Fibroblast of lung (primary cell): ENCODE results near the gene TBX20. TPM values are rescaled to one million over a fixed set of nuclear protein-coding genes. Genes with fewer than 3 reads are reported as not detected.
"Not testable (repeated sequence)": the region's sequence is repeated elsewhere in the genome, so short reads cannot be mapped to it uniquely, and the experiment has no call there.

Experiments
- DNase-seq, 2 donors: peaks; one replicate each; pipeline versions ENCODE4 v3.0.0 to v3.0.0-alpha.2; 2010; ENCODE audit warnings: low read depth in 2 of 2
- H2AFZ ChIP-seq: 2 replicates; pipeline ENCODE4 v1.5.1; 2012; ENCODE audit warnings: low read length, control low read depth, inconsistent platforms
- H3K27ac ChIP-seq: 2 replicates; pipeline ENCODE4 v1.5.1; 2011; ENCODE audit warnings: low read length, control low read depth; ENCODE audit not compliant: insufficient read depth
- H3K27me3 ChIP-seq: 2 replicates; pipeline ENCODE4 v1.5.1; 2011; ENCODE audit warnings: mild to moderate bottlenecking, low read length; ENCODE audit not compliant: control insufficient read depth, insufficient read depth
- H3K36me3 ChIP-seq: 2 replicates; pipeline ENCODE4 v1.5.1; 2011; ENCODE audit warnings: low read length; ENCODE audit not compliant: control insufficient read depth, insufficient read depth
- H3K4me1 ChIP-seq: 2 replicates; pipeline ENCODE4 v1.5.1; 2011; ENCODE audit warnings: low read length; ENCODE audit not compliant: control insufficient read depth, insufficient read depth; ENCODE audit errors: extremely low read depth
- H3K4me2 ChIP-seq: 2 replicates; pipeline ENCODE4 v1.5.1; 2011; ENCODE audit warnings: low read length, control low read depth; ENCODE audit not compliant: insufficient read depth; ENCODE audit errors: extremely low read depth
- H3K4me3 ChIP-seq, 4 experiments: fragments of 200-600 bp in 1 of 4; sonication (generic) in 1 of 4; replicated peaks in 1 of 4; 2 replicates each; pipeline ENCODE4 v1.5.1; 2011 to 2016; ENCODE audit warnings: low read length in 4 of 4, low read depth in 3 of 4, mild to moderate bottlenecking in 3 of 4, control low read depth in 2 of 4, inconsistent platforms in 1 of 4, mixed read lengths in 1 of 4; ENCODE audit not compliant: insufficient read depth in 1 of 4; ENCODE audit errors: control extremely low read depth in 1 of 4
- H3K79me2 ChIP-seq: 2 replicates; pipeline ENCODE4 v1.5.1; 2012; ENCODE audit warnings: mild to moderate bottlenecking, low read length, inconsistent platforms; ENCODE audit not compliant: control insufficient read depth, insufficient read depth
- H3K9ac ChIP-seq: 2 replicates; pipeline ENCODE4 v1.5.1; 2011; ENCODE audit warnings: mild to moderate bottlenecking, low read length, control low read depth; ENCODE audit not compliant: insufficient read depth
- H3K9me3 ChIP-seq: 2 replicates; pipeline ENCODE4 v1.5.1; 2012; ENCODE audit warnings: low read depth, low read length; ENCODE audit not compliant: control insufficient read depth, insufficient read depth
- H4K20me1 ChIP-seq: 2 replicates; pipeline ENCODE4 v1.5.1; 2011; ENCODE audit warnings: low read length; ENCODE audit not compliant: control insufficient read depth, insufficient read depth; ENCODE audit errors: extremely low read depth
- EZH2 ChIP-seq: IDR thresholded peaks from 2 replicates; pipeline ENCODE4 v1.5.1; 2012; ENCODE audit warnings: low read length, control low read depth, mild to moderate bottlenecking; ENCODE audit errors: missing control alignments
- polyA plus RNA-seq, 2 donors: library from polyadenylated mRNA; depleted of rRNA in 1 of 2; stranded (reverse) in 1 of 2; unstranded in 1 of 2; fragments of >200 nt; gene quantifications; 2 replicates each; pipeline ENCODE4 v1.2.1, GENCODE V29; 2011 to 2012; ENCODE audit warnings: missing spikeins in 1 of 2
- total RNA-seq: library from RNA; depleted of rRNA; stranded (reverse); fragments of >200 nt; gene quantifications from 2 replicates; pipeline ENCODE4 v1.2.1, GENCODE V29; 2014
- TF ChIP-seq, protein P1 (sequence below), 2 donors: IDR thresholded peaks in 1 of 2; conservative IDR thresholded peaks in 1 of 2; 1 replicate in 1 of 2; 2 replicates in 1 of 2; pipeline ENCODE4 v1.5.1; 2011 to 2012; ENCODE audit warnings: low read length in 2 of 2, control low read depth in 1 of 2, inconsistent platforms in 1 of 2, low read depth in 1 of 2, mild to moderate bottlenecking in 1 of 2

Gene TBX20
- total and polyA plus RNA-seq, 2 donors (not counting 1 experiment from before 2014, with no cell fraction given), result 0.05 TPM; not detected in 1

DNA sequence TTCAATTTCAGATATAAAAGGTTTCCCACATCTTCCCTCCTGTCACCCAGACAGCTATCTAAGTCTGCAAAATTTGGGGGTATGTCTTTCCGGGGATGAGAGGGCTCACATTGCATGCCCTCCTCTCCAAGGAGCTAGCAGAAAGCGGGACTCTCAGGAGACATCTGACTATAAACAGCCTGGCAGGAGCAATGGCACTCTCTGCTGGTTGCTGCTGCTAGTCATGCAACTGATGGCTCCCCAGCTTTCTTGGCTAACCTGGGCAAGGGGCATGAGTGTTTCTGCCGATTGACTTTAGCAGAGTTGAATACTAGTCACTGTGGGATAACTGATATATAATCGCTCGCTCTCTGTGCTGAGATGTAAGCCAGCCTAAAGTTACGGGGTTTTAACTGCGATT, 12.0 kb downstream of the TBX20 start:
- Histone ChIP-seq H3K9me3 (no peaks in the 10 kb centered on the region), H3K36me3 (no peaks in the 10 kb centered on the region), H3K27me3 (no peaks in the 10 kb centered on the region), H2AFZ (no peak overlapping the region), H3K79me2 (no peaks in the 10 kb centered on the region), H3K9ac (no peak overlapping the region), H3K4me1 (no peaks in the 10 kb centered on the region), H4K20me1 (no peaks in the 10 kb centered on the region), H3K4me2 (no peak overlapping the region), H3K27ac (no peak overlapping the region), H3K4me3 (no peak overlapping the region)
- TF ChIP-seq EZH2, result no peak
- TF ChIP-seq, protein P1, sequence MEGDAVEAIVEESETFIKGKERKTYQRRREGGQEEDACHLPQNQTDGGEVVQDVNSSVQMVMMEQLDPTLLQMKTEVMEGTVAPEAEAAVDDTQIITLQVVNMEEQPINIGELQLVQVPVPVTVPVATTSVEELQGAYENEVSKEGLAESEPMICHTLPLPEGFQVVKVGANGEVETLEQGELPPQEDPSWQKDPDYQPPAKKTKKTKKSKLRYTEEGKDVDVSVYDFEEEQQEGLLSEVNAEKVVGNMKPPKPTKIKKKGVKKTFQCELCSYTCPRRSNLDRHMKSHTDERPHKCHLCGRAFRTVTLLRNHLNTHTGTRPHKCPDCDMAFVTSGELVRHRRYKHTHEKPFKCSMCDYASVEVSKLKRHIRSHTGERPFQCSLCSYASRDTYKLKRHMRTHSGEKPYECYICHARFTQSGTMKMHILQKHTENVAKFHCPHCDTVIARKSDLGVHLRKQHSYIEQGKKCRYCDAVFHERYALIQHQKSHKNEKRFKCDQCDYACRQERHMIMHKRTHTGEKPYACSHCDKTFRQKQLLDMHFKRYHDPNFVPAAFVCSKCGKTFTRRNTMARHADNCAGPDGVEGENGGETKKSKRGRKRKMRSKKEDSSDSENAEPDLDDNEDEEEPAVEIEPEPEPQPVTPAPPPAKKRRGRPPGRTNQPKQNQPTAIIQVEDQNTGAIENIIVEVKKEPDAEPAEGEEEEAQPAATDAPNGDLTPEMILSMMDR (conservative IDR thresholded peaks at IDR 0.05 in 1 of 2, IDR thresholded peaks at IDR 0.05 in 1 of 2; ENCODE audit: low read depth in 1 of 2, low read length in 2 of 2), result no peak
- DNase-seq, result no peak

DNA sequence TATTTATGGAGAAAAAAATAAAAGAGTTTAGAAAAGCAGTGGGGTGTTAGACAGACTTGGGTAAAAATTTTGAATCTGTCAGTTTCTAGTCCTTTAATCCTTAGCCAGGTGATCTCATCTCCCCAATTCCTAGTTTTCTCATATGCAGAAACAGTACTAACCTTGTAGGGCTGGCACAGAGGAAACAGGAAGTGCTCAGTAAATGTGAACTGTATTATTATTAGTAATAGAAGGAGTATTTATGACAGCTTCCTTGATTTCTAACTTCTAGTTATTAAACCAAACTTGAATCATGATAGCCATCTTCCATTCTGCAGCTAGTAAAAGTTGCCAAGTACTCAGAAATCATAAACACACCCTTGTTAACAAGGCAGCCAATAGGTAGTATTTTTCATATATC, 12.5 kb downstream of the TBX20 start:
- Histone ChIP-seq H4K20me1 (no peaks in the 10 kb centered on the region), H2AFZ (no peak overlapping the region), H3K4me3 (no peak overlapping the region), H3K79me2 (no peaks in the 10 kb centered on the region), H3K27ac (no peak overlapping the region), H3K36me3 (no peaks in the 10 kb centered on the region), H3K9me3 (no peaks in the 10 kb centered on the region), H3K4me2 (no peak overlapping the region), H3K4me1 (no peaks in the 10 kb centered on the region), H3K9ac (no peak overlapping the region), H3K27me3 (no peaks in the 10 kb centered on the region)
- DNase-seq, result no peak
- TF ChIP-seq EZH2, result no peak
- TF ChIP-seq, protein P1 (conservative IDR thresholded peaks at IDR 0.05 in 1 of 2, IDR thresholded peaks at IDR 0.05 in 1 of 2; ENCODE audit: low read depth in 1 of 2, low read length in 2 of 2), result no peak

DNA sequence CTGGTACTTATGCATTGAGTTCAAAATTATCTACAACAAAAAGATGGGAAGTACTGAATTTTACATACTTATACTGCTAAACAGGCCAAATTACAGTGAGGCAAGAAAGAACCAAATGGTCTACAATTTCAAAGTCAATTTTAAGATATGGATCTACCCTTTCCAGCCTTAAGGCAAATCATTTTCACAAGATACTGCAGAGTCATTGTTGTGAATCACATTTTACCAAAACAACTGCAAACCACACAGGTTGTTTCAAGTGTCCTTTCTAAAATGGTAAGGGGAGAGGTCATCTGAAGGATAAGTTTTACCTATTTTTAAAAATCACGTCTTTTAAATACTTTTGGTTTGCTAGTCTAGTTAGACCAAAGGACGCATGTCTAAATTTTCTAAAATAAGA, 12.9 kb downstream of the TBX20 start:
- not testable (repeated sequence) for H4K20me1 ChIP-seq, H3K36me3 ChIP-seq, H3K27ac ChIP-seq, H3K27me3 ChIP-seq, H3K9me3 ChIP-seq, H3K4me1 ChIP-seq, H3K4me2 ChIP-seq, H2AFZ ChIP-seq, H3K9ac ChIP-seq, H3K79me2 ChIP-seq, DNase-seq, H3K4me3 ChIP-seq

DNA sequence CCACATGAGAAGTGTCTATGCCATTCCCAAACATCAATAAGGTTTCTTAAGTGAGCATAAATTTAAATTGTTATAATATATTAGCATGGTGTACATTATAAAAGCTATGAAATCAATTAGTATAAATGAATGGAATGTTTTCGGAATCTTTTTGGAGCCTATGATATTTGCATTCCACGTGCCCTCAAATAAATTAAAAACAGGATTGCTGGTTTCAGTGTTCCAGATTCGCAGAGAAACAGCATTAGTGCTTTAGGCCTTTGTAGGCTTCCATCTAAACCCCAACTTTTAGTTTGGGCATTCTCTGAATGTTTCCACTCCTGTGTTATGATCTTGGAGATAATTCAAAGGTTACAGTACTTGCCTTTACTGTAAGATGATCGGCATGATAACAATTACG, 15.4 kb downstream of the TBX20 start:
- H3K9me3 ChIP-seq, DNase-seq, H3K79me2 ChIP-seq, H3K4me2 ChIP-seq, H2AFZ ChIP-seq, H3K36me3 ChIP-seq, H3K4me3 ChIP-seq, H3K27me3 ChIP-seq, H3K4me1 ChIP-seq, H3K9ac ChIP-seq, H4K20me1 ChIP-seq, H3K27ac ChIP-seq: not testable (repeated sequence)
